K562 (cell line): ENCODE measurements around the gene WFDC1.

Experiments used
- POLR2A ChIP-seq: fragments of 450-650 bp; conservative IDR thresholded peaks from 2 replicates; pipeline ENCODE4 v1.6.1; 2016
- TF ChIP-seq, protein P1 (sequence below): conservative IDR thresholded peaks from 2 replicates; pipeline ENCODE4 v1.6.1; 2011; ENCODE audit warnings: low read depth, mild to moderate bottlenecking, low read length; ENCODE audit not compliant: control insufficient read depth

GRCh38 chr16:84366208-84366607 lies 71.5 kb downstream of the WFDC1 start:
- TF ChIP-seq, protein P1, sequence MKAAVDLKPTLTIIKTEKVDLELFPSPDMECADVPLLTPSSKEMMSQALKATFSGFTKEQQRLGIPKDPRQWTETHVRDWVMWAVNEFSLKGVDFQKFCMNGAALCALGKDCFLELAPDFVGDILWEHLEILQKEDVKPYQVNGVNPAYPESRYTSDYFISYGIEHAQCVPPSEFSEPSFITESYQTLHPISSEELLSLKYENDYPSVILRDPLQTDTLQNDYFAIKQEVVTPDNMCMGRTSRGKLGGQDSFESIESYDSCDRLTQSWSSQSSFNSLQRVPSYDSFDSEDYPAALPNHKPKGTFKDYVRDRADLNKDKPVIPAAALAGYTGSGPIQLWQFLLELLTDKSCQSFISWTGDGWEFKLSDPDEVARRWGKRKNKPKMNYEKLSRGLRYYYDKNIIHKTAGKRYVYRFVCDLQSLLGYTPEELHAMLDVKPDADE, result no peak
- no peak for TF ChIP-seq POLR2A
